Left ventricle myocardium inferior (tissue), 1 donor: Measurements from ENCODE around the gene BNC2. TPM values are rescaled to one million over a fixed set of nuclear protein-coding genes. Genes with fewer than 3 reads are reported as not detected.

Experiments
- DNase-seq: peaks from one replicate; pipeline ENCODE4 v3.0.0-alpha.2; 2020
- H3K27ac ChIP-seq: fragments of 200-600 bp; replicated peaks from 2 replicates; pipeline ENCODE4 v1.8.0; 2021
- H3K27me3 ChIP-seq: fragments of 200-600 bp; 2 replicates; pipeline ENCODE4 v1.8.0; 2021; ENCODE audit warnings: low read depth
- H3K36me3 ChIP-seq: fragments of 200-600 bp; 2 replicates; pipeline ENCODE4 v1.8.0; 2021
- H3K4me1 ChIP-seq: fragments of 200-600 bp; 2 replicates; pipeline ENCODE4 v1.8.0; 2021
- H3K4me3 ChIP-seq: fragments of 200-600 bp; 2 replicates; pipeline ENCODE4 v1.8.0; 2021; ENCODE audit warnings: mild to moderate bottlenecking, moderate library complexity
- H3K9me3 ChIP-seq: fragments of 200-600 bp; replicated peaks from 2 replicates; pipeline ENCODE4 v1.8.0; 2021
- intact Hi-C: fragments of 100-400 bp; cut with micrococcal nuclease; formaldehyde crosslinking; loops from one replicate; pipeline ENCODE4 v1.11.0; 2022
- total RNA-seq: library from RNA; stranded (reverse); fragmentation: NEBNext Ultra II Directional; extraction: Animal tissue kit (Norgen Biotek cat#: 25700); gene quantifications from one replicate; pipeline ENCODE4 v1.2.1, GENCODE V29; 2021
- TF ChIP-seq, protein P1 (sequence below): fragments of 200-600 bp; IDR thresholded peaks from 2 replicates; pipeline ENCODE4 v1.8.0; 2021; ENCODE audit warnings: antibody characterized with exemption, mild to moderate bottlenecking, borderline replicate concordance
- donor health status: DM: no; HTN: yes; CAD: no; lungs with severe emphysema.

The BNC2 gene
- total RNA-seq, 1 donor from 2014 or later, result 3.5 TPM

DNA sequence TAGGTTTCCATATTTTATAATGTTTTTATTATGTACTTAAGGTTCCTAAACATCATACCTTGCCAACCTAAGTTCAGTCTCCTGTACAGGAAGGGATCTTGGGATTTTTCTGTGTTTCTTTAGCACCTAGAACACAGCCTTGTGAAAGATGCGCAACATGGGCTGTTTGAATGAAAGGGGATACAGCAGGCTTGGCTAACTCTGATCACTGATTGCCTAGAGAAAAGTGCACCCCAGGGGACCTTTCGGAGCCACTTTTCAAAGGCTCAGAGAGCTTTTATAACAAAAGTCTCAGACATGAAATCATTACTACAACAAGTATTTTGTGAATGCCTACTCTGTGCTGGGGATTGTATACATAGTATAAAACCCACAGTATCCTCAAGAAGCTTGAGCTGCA lies 261.6 kb downstream of the BNC2 start:
- TF ChIP-seq, protein P1, sequence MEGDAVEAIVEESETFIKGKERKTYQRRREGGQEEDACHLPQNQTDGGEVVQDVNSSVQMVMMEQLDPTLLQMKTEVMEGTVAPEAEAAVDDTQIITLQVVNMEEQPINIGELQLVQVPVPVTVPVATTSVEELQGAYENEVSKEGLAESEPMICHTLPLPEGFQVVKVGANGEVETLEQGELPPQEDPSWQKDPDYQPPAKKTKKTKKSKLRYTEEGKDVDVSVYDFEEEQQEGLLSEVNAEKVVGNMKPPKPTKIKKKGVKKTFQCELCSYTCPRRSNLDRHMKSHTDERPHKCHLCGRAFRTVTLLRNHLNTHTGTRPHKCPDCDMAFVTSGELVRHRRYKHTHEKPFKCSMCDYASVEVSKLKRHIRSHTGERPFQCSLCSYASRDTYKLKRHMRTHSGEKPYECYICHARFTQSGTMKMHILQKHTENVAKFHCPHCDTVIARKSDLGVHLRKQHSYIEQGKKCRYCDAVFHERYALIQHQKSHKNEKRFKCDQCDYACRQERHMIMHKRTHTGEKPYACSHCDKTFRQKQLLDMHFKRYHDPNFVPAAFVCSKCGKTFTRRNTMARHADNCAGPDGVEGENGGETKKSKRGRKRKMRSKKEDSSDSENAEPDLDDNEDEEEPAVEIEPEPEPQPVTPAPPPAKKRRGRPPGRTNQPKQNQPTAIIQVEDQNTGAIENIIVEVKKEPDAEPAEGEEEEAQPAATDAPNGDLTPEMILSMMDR, result no peak
- H3K9me3 ChIP-seq, result no peaks in the 10 kb centered on the region
- H3K36me3 ChIP-seq, result no peaks in the 10 kb centered on the region
- H3K27me3 ChIP-seq, result peaks cover 14% of the 10 kb centered on the region
- intact Hi-C loops, result no loop called here
- no peak overlapping the region for H3K4me3 ChIP-seq
- no peak overlapping the region for H3K27ac ChIP-seq
- DNase-seq, result no peak
- no peaks in the 10 kb centered on the region for H3K4me1 ChIP-seq

GRCh38 chr9:16602494-16602893 lies 268.0 kb downstream of the BNC2 start:
- TF ChIP-seq, protein P1, result no peak
- intact Hi-C loops, result no loop called here
- peaks cover 6% of the 10 kb centered on the region for H3K4me1 ChIP-seq
- no peak overlapping the region for H3K27ac ChIP-seq
- H3K36me3 ChIP-seq, result no peaks in the 10 kb centered on the region
- H3K9me3 ChIP-seq, result no peaks in the 10 kb centered on the region
- peaks cover 9% of the 10 kb centered on the region for H3K27me3 ChIP-seq
- H3K4me3 ChIP-seq, result no peak overlapping the region
- DNase-seq, result no peak

DNA sequence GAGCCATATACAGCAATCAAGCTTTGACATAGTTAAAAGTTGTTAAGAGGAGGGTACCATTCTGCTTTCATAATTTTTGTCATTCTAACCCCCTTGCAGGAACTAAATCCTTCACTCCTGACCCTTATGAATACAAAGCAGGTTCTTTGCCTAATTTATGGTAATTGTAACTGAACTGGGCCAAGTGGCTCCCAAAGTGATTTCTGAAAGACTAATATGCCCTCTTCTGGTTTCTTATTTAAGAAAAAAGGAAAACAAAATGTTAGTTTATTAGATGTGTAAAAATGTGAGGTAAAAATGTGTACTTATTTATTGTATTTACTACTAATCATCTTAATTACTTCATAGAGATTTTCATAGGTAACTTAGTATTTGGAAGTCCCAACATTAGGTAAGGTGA lies 268.5 kb downstream of the BNC2 start:
- H3K27ac ChIP-seq, result no peak overlapping the region
- no peak overlapping the region for H3K4me3 ChIP-seq
- no peak for DNase-seq
- intact Hi-C loops, result no loop called here
- peaks cover 6% of the 10 kb centered on the region for H3K4me1 ChIP-seq
- peaks cover 9% of the 10 kb centered on the region for H3K27me3 ChIP-seq
- H3K9me3 ChIP-seq, result no peaks in the 10 kb centered on the region
- no peaks in the 10 kb centered on the region for H3K36me3 ChIP-seq
- TF ChIP-seq, protein P1, result no peak

GRCh38 chr9:16598316-16598715 lies 272.2 kb downstream of the BNC2 start:
- H3K36me3 ChIP-seq, result no peaks in the 10 kb centered on the region
- no peak for DNase-seq
- H3K27me3 ChIP-seq, result peaks cover 4% of the 10 kb centered on the region
- TF ChIP-seq, protein P1, result no peak
- H3K27ac ChIP-seq, result no peak overlapping the region
- no peak overlapping the region for H3K4me3 ChIP-seq
- peaks cover 6% of the 10 kb centered on the region for H3K4me1 ChIP-seq
- intact Hi-C loops, result no loop called here
- no peaks in the 10 kb centered on the region for H3K9me3 ChIP-seq

GRCh38 chr9:16597136-16597535 lies 273.3 kb downstream of the BNC2 start:
- DNase-seq, result no peak
- Histone ChIP-seq H3K27me3 (peaks cover 4% of the 10 kb centered on the region), H3K4me3 (no peak overlapping the region), H3K27ac (no peak overlapping the region), H3K36me3 (no peaks in the 10 kb centered on the region), H3K4me1 (no peaks in the 10 kb centered on the region), H3K9me3 (no peaks in the 10 kb centered on the region)
- intact Hi-C loops, result no loop called here
- TF ChIP-seq, protein P1, result no peak

GRCh38 chr9:16595227-16595626 lies 275.2 kb downstream of the BNC2 start:
- no peaks in the 10 kb centered on the region for H3K36me3 ChIP-seq
- no peak overlapping the region for H3K4me3 ChIP-seq
- no peaks in the 10 kb centered on the region for H3K9me3 ChIP-seq
- intact Hi-C loops, result no loop called here
- H3K27ac ChIP-seq, result no peak overlapping the region
- TF ChIP-seq, protein P1, result no peak
- DNase-seq, result no peak
- peaks cover 4% of the 10 kb centered on the region for H3K27me3 ChIP-seq
- H3K4me1 ChIP-seq, result no peaks in the 10 kb centered on the region
